ENCODE measurements around the gene IGDCC3.
A peak's percentile ranks its signal among the peaks of the same experiment; 100 is the strongest.

The IGDCC3 gene

DNA sequence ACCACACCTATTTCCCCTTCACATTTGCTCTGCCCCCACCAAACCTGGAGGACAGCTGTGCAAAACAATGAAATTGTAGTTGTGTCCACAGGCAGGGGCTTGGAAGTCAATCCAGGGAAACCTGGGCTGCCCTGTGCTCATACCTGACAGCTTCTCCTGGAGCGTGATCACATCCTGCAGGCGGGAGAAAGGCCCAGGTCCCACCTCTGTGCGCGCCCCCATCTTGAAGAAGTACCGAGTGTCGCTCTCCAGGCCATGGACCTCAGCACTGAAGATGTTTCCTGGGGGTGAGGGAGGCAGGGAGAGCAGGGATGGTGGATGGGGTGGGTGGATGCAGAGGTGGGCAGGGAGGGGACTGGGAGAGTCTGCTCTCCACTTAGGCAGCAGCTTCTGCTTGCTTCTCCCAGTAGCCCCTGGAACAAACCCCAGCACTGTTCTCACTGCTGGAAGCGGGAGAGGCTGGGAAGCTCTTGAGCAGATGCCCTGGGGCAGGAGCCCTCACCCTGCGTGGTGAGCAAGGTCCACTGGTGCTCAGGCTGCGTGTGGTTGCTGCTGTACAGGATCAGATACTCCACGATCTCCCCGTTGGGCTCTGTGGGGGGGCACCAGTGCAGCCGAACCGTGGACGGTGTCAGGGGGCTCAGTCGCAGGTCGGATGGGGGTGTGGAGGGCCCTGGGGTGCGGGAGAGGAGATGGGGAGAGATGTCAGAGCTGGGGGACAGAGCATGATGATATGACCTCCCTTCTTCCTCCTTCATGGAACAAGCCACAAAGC is 10.7 kb upstream of the IGDCC3 start:
- no peak for DNase-seq

DNA sequence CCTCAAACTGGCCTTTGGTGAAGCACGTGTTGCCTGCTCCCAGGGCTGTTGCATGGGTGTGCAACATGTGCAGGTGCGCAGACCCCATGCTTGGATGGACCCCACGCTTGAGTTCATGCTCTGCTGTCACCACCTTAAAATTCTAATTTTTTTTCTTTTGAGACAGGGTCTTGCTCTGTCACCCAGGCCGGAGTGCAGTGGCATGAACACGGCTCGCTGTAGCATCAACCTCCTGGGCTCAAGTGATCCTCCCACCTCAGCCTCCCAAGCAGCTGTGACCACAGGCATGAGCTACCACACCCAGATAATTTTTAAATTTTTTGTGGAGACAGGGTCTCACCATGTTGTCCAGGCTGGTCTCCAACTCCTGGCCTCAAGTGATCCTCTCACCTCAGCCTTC is 9.1 kb upstream of the IGDCC3 start:
- DNase-seq = no peak

DNA sequence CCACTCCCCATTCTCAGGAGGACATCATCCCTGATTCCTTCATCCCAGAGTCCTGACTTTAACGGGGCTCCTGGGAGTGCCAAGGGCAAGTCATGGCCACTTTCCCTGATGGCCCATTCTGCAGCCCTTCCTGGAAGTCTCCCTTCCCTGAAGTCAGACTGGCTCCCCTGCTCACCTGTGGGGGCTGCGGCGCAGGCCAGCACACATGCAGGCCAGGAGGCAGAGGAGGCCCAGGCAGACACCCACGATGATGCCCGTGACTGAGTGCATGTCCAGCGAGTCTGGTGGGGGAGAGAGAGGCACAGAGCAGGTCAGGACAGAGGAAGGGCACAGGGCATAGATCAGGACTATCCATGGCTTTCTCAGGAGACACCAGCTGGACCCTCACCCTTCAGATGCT is 8.6 kb upstream of the IGDCC3 start:
- DNase-seq = no peak

DNA sequence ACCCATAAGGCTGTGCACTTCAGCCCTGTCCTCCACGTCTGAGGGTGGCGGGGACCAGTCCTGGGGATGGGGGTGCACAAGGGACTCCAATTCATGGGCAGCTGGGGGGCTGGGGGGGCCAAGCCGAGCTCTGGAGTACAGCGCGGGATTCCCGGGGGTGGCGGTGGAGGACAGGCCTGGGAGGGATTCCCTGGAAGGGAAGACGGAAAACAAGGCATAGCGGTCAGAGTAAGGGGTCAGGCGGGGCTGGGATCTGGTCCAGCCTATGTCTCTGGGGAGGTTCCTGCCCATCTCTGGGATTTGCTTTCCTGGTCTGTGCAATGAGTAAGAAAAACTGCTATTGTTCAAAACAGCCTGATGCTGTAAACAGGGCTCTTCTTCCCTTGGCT is 8.1 kb upstream of the IGDCC3 start:
- DNase-seq = no peak

DNA sequence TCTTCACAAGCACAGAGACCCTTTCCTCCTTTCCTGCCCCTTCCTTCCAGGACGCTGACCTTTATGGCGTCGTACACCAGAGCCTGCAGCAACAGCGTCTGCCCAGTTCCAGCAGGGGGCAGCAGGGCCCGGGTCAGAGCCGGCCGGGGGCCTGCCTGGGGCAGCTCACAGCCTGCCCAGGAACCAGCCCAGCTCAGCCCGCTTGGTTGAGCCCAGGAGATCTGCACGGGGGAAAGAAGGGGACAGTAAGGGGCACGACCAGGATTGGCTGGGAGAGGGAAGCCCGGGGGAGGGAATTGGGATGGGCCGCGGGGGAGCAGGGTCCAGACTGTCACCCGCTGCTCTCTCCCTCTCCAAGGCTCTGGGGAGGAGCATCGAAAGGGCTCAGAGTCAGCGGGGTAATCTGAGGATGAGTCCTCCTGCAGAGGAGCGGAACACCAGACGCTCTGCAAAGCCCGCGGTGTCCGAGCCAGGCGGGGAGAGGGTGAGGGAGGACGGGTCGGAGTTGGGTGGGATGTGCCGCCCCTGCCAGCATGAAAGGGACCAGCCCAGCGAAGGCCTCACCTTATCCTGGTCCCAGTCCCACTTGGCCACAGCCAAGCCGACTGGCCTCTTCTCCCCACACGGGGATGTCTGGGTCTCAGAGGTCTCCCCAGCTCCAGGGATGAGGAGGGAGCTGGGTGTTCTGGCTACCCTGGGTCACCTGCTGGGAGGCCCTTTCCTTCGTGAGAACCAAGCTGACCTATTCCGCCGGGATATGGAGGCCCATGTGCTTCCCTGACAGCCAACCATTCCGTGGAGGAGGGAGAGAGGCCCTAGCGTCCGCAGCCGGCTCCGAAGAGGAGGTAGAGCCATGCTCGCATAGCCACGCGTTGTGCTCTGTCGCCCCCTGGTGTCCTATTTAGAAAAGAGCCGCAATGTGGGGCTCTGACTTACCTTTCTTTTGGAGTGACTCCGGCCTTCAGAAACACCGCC is 7.4 kb upstream of the IGDCC3 start:
- peak; percentile 81 for DNase-seq

DNA sequence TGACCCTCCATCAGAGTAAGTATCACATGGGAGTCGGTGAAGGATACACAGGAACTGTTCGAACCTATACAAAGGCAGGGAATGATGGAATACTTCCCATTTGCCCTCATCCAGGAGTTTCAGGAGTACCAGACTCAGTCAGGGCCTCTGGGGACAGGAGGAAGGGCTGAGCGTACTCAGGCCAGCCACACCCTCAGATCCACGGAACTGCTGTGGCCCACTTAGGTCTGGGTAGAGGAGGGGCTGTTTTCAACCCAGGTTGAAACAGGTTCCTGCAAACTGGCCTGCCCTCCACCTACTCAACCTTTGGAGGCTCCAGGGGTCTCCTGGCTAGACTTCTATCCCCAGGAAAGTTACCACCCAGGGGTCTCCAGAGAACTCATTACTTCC is 6.7 kb upstream of the IGDCC3 start:
- no peak for DNase-seq

DNA sequence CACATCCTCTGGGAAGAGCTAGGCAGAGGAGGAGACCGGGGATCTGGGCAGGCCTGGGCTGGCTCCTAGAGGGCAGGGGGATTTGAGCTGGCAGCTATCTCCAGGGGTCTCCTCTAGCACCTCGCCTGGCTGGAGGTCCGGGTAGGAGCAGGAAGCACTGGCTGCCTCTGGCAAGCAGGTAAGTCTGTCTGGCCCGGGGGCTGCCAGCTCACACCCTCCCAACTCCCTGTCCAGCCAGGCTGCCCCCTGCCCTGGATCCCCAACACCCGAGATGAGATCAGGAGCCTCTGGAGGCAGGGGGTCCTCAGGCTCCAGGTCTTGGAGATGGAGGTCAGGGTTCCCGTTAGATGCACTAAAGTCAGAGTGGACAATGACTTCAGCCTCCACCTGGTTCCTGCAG is 6.2 kb upstream of the IGDCC3 start:
- DNase-seq = no peak

DNA sequence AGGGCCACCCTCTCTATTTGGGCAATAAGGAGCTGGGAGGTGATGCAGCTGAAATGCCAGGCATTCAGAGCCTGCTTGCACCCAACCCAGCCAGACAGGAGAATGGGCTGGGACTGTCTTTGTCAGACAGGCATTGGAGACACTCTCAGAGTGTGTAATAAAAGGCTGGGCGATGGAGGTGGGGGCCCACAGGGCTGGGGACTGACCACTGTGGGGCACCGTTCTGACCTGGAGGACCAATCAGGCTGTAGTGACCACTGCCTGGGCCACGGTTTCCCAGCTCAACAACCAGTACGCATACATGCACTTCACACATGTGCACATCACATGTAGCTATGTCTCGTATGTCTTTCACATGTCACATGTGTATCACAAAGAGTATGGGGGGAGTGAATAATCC is 5.7 kb upstream of the IGDCC3 start:
- DNase-seq = no peak

DNA sequence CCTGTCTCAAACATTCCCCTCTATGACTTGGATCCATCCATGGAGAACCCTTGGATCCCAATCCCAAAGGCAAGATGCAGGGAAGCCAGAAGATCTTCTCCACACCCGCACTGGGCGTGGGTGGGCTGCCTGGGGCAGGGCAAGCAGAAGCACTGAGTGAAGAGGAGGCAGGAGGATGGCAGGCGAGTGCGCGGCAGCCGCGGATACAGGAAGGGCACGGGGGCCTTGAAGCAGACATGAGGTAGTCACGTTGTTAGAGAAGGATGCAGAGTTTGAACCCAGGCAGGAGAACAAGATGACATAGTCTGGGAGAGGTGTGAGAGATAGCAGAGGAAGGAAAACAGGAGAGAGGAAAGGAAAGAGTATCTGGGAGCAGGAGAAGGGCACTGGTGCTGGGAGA is 5.1 kb upstream of the IGDCC3 start:
- DNase-seq = no peak

DNA sequence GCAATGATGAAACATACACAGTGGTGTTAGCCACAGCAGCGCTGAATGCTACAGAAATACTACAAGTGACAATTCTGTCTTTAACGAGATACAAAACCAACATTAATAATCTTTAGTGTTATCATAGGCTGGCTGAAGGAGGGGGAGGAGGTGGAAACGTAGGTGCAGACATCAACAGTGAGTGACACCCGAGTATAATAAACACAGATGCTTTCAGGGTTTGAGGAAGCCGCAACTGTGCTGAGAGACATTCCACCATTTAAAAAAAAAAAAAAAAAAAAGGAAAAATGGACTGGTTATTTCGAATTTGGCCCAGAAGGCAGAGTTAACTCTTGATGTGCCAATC is 4.3 kb upstream of the IGDCC3 start:
- DNase-seq = no peak

DNA sequence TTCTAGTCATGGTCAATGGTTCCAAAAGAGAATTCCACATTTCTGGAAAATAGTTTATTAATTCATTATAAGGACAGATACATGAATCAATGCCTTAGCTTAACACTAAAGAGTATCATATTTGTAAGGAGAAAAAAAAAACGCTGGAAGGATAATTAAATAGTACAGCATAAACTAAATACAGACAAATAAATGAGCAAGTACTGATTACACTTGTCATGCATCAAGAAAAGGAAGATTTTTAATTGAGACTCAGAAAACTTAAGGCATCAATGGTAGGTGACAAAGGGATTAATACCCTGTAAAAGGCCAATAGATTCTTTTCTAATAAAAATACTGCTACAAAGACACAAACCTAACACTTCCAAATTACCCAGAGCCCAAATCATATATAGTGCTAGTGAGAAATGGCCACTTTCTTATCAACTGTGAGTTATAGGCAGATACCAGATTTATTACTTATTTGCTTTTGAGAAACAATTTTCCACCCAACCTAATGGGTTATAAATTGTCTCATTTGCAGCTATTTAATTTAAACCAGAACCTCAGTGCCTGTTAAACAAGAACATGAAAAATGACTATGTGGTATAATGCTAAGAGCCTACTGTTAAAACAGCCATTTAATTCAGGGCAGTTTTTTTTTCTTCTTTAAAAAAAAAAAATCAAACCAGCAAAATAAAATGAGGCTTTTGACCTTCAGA is 3.8 kb upstream of the IGDCC3 start:
- DNase-seq = no peak

DNA sequence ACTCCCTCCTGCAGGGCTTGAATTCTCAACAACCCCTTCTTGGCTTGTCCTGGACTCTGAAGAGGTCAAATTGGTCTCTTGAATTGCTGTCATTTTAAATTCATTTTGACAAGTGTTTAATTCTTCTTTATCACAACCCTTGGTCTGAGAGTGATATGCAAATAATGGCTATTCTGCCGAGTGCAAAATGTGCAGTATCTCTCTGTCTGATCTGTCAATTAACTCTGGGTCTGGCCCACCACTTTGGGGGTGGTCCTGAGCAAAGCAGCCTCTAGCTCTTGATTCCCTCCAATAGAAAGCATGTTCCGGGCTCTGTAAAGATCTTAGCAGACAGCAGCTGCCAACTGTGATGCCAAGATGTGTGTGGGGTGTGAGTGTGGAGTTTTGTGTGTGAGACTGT is 2.2 kb upstream of the IGDCC3 start:
- DNase-seq = no peak

DNA sequence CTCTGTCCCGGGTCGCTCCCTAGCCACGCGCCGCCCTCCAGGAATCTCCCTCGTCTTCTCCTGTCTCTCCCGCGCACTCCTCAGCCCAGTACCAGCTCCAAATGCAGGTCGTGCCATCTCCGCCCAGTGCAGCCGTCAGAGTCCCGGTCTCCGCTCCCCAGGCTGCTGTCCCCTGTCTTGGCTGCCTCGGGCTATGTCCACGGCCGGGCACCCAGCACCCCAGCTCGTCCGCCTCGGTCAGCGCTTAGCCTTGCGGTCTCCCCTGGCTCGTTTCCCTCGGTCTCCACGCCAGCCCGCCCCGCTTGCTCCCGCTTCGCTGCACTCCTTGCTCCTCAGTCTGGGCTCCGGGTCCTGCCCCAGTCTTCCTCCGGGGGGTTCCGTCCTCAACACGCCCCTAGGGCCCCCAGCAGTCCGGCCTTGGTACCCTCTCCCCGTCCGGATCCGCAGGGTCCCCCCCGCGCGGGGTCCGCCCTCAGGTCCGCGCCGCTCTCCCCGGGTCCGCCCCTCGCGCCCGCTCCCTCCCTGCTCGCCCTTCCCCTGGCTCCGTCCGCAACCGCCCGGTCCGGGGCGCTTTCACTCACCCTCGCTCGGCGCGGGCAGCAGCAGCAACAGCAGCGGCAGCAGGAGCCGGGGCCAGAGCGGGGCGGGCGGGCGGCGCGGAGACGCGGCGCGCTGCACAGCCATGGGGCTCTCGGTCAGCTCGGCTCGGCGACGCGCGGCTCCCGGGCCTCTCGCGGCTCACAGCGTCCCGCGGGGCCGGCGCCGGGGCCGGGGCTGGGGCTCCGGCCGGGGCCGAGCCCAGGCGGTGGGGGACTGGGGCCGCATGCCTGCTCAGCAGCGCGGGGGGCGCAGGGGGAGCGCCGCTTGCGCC is 462 bp downstream of the IGDCC3 start:
- peak; percentile 26 for DNase-seq

DNA sequence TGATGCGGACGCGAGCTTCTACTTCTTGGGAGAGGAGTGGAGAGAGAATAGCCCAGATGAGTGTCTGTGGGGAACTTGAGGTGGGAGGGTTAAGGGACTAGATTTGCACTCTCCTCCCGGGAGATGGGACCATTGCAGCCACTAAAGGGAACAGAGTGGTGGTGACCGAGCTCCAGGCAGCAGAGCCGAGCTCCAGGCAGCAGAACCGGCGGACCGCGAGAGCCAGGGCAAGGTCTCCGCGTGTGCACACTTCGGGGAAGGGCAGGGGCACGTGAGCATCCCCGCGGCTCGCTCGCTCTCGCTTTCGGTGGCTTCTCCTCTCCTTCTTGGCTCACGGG is 1.1 kb downstream of the IGDCC3 start:
- no peak for DNase-seq

DNA sequence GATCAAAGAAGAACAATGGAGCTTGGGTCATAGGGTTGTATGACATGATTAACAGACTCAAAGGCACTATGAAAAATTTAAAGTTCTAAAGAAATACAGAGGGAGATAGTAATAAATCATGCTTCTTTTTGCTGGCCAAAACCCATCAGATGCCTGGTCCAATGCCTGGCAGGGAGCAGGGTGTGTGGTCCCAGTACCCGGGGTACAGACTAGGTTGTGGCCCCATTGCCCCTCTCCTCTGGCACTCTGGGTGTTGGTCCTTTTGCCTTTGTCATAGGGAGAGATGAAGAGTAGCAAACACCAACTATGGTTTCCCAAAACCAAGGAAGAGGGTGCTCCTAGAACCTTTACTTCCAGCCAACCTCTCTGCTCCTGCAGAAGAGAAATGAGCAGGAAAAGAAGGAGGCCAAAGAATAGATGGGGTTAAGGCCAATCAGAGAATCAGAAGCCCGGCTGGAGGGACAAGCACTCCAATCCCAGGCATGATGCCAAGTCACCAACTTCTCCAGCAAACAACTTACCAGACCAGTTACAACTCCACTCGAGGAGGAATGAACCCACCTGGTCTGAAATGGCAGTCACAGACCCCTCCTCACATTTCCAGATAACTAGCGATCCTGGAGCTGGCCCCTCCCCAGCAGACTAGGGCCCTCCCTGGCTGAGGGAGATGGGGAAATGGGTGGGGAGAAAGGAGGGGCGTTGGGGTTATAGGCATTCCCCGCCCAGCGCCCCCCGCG is 1.8 kb downstream of the IGDCC3 start:
- DNase-seq = no peak

DNA sequence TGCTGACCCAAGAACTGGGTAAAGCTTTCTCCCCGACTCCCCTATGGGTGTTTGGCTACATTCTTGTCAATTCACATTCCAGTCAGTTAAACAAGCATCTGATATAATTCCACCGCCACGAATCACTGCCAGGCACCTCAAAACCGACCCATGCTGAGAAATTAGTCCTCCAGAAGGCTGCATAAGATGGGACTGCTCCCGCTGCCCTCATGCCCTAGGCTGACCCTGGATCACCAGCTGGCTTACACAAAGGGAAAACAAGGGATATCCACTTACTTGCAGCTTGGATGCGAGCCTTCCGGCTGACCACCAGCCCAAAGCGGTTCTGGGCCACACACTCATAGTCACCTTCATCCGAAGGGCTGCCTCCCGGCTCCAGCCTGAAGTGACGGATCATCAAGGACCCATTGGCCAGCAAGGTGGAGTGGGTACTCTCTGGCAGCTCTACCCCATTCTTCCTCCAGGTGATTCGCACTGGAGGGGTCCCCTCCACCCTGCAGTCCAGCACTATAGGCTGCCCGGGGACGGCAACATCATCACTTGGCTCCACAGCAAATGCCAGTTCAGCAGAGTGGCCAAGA is 2.9 kb downstream of the IGDCC3 start:
- peak; percentile 77 for DNase-seq

DNA sequence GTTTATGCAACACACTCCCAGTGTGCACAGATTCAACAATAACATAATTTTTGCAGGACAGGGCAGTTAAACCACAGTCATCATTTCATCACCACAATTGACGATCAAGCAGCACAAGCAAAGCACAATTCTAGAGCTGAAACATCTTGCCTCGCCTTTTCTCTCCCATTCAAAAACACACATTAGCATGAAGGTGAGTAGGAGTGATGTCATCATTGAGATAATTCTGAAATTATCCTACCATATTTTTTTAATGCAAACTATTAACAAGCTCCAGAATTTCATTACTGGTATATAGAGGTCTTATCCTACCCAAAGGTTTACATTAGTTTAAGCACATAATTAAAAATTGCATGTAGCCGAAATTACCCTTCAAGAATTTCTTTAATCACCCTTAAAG is 3.5 kb downstream of the IGDCC3 start:
- DNase-seq = no peak

DNA sequence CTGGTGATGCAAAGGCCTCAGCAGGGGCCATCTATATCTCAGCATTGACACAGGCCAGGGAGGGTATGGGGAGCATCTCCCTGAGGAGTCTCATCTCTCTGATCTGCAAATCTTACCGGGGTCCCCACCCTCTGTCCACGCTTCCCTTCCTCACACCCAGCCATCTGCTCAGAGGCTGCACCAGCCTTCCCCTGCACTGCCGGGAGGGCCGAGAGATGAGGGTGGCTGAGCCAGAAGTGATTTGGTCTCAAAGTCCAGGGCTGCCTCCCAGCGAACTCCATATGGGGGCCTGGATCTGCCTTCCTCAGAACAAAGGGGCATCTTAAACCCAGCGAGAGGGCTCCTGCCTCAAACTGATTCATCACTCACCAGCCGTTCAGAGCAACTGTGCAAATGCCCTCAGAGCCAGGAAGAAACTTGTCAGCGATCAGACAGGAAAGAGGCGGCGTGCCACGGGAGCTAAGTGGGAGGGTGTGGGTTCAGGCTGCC is 4.6 kb downstream of the IGDCC3 start:
- no peak for DNase-seq

DNA sequence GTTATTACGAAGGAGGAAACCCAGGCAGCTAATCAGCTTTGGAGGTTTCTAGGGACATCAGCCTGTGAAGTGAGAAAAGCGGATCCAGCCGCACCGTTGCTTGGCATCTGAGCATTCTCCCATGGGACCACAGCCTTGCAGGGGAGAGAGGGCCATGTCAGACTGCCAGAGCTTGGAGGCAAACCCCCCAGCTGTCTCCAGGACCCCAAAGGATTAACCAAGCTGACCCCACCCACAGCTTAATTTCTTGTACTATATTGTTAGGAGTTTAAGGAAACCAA is 5.1 kb downstream of the IGDCC3 start:
- DNase-seq = peak; percentile 30

DNA sequence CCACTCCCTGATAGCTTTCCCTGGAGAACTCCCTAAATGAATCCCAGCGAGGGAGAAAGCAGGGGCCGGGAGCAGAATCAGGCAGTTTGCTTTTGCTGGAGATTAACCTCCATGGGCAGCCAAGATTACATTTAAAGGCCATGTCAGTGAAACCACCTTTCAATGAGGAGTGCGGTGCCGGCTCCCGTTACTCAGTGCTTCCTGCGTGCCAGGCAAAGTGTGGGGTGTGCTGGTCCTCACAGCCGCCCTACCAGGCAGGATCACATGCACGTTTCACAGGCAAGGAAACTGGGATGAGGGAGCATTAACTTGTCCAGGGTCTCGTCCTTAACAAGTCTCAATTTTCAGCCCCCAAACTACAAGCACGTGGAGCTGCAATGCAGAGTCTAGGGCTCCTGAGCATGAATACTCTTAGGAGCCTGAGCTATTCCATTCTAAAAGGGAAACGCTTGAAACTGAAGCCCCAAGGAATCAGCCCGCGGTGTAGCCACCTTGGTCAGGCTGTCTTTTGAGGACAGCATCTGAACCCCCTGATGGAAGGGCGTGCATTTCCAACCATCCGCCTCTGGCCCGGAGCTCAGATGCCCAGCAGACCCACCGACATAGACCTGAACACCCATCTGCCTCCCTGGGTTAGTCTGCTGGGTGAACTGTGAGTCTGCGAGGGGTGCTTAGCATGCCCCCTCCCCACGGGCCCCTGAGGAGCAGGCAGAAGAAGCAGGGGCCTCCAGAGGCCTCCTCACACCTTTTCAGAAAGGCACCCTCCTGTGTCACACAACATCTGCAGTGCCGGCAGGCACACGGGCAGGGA is 5.6 kb downstream of the IGDCC3 start:
- DNase-seq = no peak

DNA sequence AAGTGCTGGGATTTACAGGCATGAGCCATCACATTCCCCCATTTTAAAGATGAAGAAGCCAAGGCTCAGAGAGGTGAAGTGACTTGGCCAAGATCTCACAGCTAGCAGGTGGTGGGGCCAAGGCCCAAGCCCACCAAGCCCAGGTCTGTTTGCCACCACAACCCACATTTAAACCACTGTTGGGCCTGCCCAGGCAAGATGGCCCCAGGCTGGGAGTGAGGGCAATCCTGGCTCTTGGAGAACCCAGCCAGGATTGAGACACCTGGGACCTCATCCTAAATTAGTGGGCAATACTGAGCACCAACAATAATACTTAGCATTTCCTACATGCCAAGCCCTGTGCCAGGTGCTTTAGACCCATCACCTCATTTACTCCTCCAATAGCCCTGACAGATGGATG is 6.9 kb downstream of the IGDCC3 start:
- DNase-seq = no peak
